Erythroblast (primary cell): ENCODE measurements around the gene NIPA2.

Source experiments
- DNase-seq, 2 experiments: peaks; one replicate each; lab custom pipeline; 2025; lab: John Stamatoyannopoulos, UW
- GATA1 ChIP-seq: IDR thresholded peaks from 2 replicates; pipeline ENCODE4 v1.6.1; 2011; ENCODE audit warnings: low read depth, mild to moderate bottlenecking, control low read depth, low read length, moderate library complexity
- POLR2A ChIP-seq: IDR thresholded peaks from 2 replicates; pipeline ENCODE4 v1.6.1; 2011; ENCODE audit warnings: mild to moderate bottlenecking, low read length

NIPA2 gene

GRCh38 chr15:22855791-22856190, 17.3 kb downstream of the NIPA2 start:
- no peak for TF ChIP-seq GATA1
- no peak for TF ChIP-seq POLR2A
- DNase-seq = no peak

GRCh38 chr15:22856659-22857058, 18.2 kb downstream of the NIPA2 start:
- no peak for DNase-seq
- TF ChIP-seq GATA1 (no peak), POLR2A (no peak)

- no peak for DNase-seq
- no peak for TF ChIP-seq POLR2A
- no peak for TF ChIP-seq GATA1
Observed at GRCh38 chr15:22861161-22861560, 22.7 kb downstream of the NIPA2 start.

GRCh38 chr15:22863356-22863755, 24.9 kb downstream of the NIPA2 start:
- no peak for DNase-seq
- TF ChIP-seq GATA1 (no peak), POLR2A (no peak)

- no peak for DNase-seq
- no peak for TF ChIP-seq POLR2A
- TF ChIP-seq GATA1 = no peak
Observed at GRCh38 chr15:22866079-22866478, 27.6 kb downstream of the NIPA2 start.

GRCh38 chr15:22867886-22868285, 29.4 kb downstream of the NIPA2 start:
- TF ChIP-seq GATA1 (no peak), POLR2A (no peak)
- no peak for DNase-seq

- no peak for TF ChIP-seq GATA1
- TF ChIP-seq POLR2A = no peak
- DNase-seq = no peak
Observed at GRCh38 chr15:22868495-22868894, 30.0 kb downstream of the NIPA2 start.

GRCh38 chr15:22868928-22869327, 30.5 kb downstream of the NIPA2 start:
- TF ChIP-seq GATA1 (no peak), POLR2A (no peak)
- DNase-seq = no peak

- TF ChIP-seq GATA1 = no peak
- TF ChIP-seq POLR2A = no peak
- no peak for DNase-seq
Observed at GRCh38 chr15:22869856-22870255, 31.4 kb downstream of the NIPA2 start.

GRCh38 chr15:22870865-22871264, 32.4 kb downstream of the NIPA2 start:
- no peak for DNase-seq
- no peak for TF ChIP-seq GATA1
- no peak for TF ChIP-seq POLR2A

GRCh38 chr15:22871481-22872086, 33.1 kb downstream of the NIPA2 start:
- TF ChIP-seq POLR2A (no peak), GATA1 (no peak)
- no peak for DNase-seq

- TF ChIP-seq POLR2A (no peak), GATA1 (no peak)
- DNase-seq = no peak
Observed at GRCh38 chr15:22872936-22873701, 34.7 kb downstream of the NIPA2 start.

GRCh38 chr15:22873841-22874240, 35.4 kb downstream of the NIPA2 start:
- TF ChIP-seq GATA1 (no peak), POLR2A (no peak)
- no peak for DNase-seq

- TF ChIP-seq GATA1 (no peak), POLR2A (no peak)
- no peak for DNase-seq
Observed at GRCh38 chr15:22874256-22874655, 35.8 kb downstream of the NIPA2 start.

GRCh38 chr15:22874966-22875365, 36.5 kb downstream of the NIPA2 start:
- no peak for DNase-seq
- TF ChIP-seq GATA1 = no peak
- TF ChIP-seq POLR2A = no peak

GRCh38 chr15:22877117-22877516, 38.7 kb downstream of the NIPA2 start:
- no peak for DNase-seq
- TF ChIP-seq GATA1 = no peak
- TF ChIP-seq POLR2A = no peak
